Hematopoietic multipotent progenitor cell treated with erythropoietin and hydrocortisone succinate and interleukin-3 and kit ligand, for 4 days (in vitro differentiated cells): ENCODE data around the gene KCNA2.

ENCODE experiments used
- DNase-seq: peaks from one replicate; pipeline ENCODE4 v3.0.0-alpha.2; 2015

KCNA2 gene

GRCh38 chr1:110605901-110606656 lies at the start of gene KCNA2:
Gene KCNA2 (minus strand): TSS chr1:110606358. CDS start chr1:110604782, 1,576 bp downstream.
- no peak for DNase-seq

- no peak for DNase-seq
These were observed 44.5 kb upstream of the KCNA2 start for GRCh38 chr1:110650609-110651008.

- DNase-seq: no peak
These were observed 42.3 kb upstream of the KCNA2 start for GRCh38 chr1:110648417-110648816.

- DNase-seq: peak; percentile 58
These were observed 41.2 kb upstream of the KCNA2 start for GRCh38 chr1:110647254-110647891.

GRCh38 chr1:110645821-110646735 lies 39.9 kb upstream of the KCNA2 start:
- peak; percentile 40 for DNase-seq

- DNase-seq: no peak
These were observed 39.1 kb upstream of the KCNA2 start for GRCh38 chr1:110645211-110645610.

GRCh38 chr1:110643879-110644472 lies 37.8 kb upstream of the KCNA2 start:
- DNase-seq: peak; percentile 53

GRCh38 chr1:110639724-110640386 lies 33.7 kb upstream of the KCNA2 start:
- no peak for DNase-seq

GRCh38 chr1:110638556-110638955 lies 32.4 kb upstream of the KCNA2 start:
- DNase-seq: no peak

GRCh38 chr1:110638058-110638457 lies 31.9 kb upstream of the KCNA2 start:
- no peak for DNase-seq

GRCh38 chr1:110637475-110637874 lies 31.3 kb upstream of the KCNA2 start:
- DNase-seq: no peak

GRCh38 chr1:110636149-110636935 lies 30.2 kb upstream of the KCNA2 start:
- DNase-seq: no peak

- no peak for DNase-seq
These were observed 29.3 kb upstream of the KCNA2 start for GRCh38 chr1:110635434-110635833.

GRCh38 chr1:110634455-110635311 lies 28.5 kb upstream of the KCNA2 start:
- DNase-seq: no peak

- DNase-seq: no peak
These were observed 27.9 kb upstream of the KCNA2 start for GRCh38 chr1:110634086-110634454.

- no peak for DNase-seq
These were observed 27.5 kb upstream of the KCNA2 start for GRCh38 chr1:110633646-110634030.

- no peak for DNase-seq
These were observed 25.9 kb upstream of the KCNA2 start for GRCh38 chr1:110631836-110632620.

GRCh38 chr1:110630839-110631663 lies 24.9 kb upstream of the KCNA2 start:
- DNase-seq: peak; percentile 86
